ENCODE measurements around the gene CD40. TPM values are rescaled to one million over a fixed set of nuclear protein-coding genes. Genes with fewer than 3 reads are reported as not detected.

CD40 gene
- total and polyA plus RNA-seq, 10 of the 15 experiments (the other 5 are each of a cell fraction or from before 2014, with no cell fraction given), result 40.8 to 193 (median 89.5) TPM

GRCh38 chr20:46158476-46158987, 40.4 kb downstream of the CD40 start:
- WGBS (ENCODE audit: insufficient coverage, insufficient replicate concordance, low lambda C conversion rate, missing lambda C conversion rate), result 9% methylated on average over 5 of the region's 5 CpGs
- Histone ChIP-seq H3K36me3 (ENCODE audit: control insufficient read depth in 2 of 2, insufficient read depth in 2 of 2, low read length in 1 of 2) (no peaks in the 10 kb centered on the region), H3K9me3 (replicated peaks; ENCODE audit: control insufficient read depth, insufficient read depth, low read length) (no peaks in the 10 kb centered on the region), H3K4me1 (ENCODE audit: control insufficient read depth, insufficient read depth, low read length) (no peaks in the 10 kb centered on the region), H3K79me2 (ENCODE audit: control insufficient read depth, insufficient read depth, low read length) (no peaks in the 10 kb centered on the region), H4K20me1 (ENCODE audit: control insufficient read depth, insufficient read depth) (no peaks in the 10 kb centered on the region), H3K9ac (ENCODE audit: control insufficient read depth, insufficient read depth, low read length) (no peak overlapping the region), H3K4me3 (no peak overlapping the region), H2AFZ (ENCODE audit: control insufficient read depth, low read depth, low read length) (no peak overlapping the region), H3K27ac (ENCODE audit: control insufficient read depth, insufficient read depth) (no peak overlapping the region), H3K27me3 (replicated peaks in 1 of 2; ENCODE audit: control insufficient read depth in 2 of 2, insufficient read depth in 2 of 2, low read length in 1 of 2) (peaks cover 0 to 1% of the 10 kb centered on the region in 2 experiments; a peak in 3 of 4 replicates), H3K4me2 (ENCODE audit: control insufficient read depth, insufficient read depth) (no peak overlapping the region)
- DNase-seq (ENCODE audit: low read depth, low spot score), result no peak
- POLR2A ChIA-PET, result interaction anchor here (0.5 kb wide), 1 partner anchor 223 kb away, joined by 3 read pairs; no protein-coding TSS in a partner anchor
- TF ChIP-seq MEF2A (IDR thresholded peaks at IDR 0.05; ENCODE audit: insufficient read depth, low read depth, low read length), result no peak
- no peak for TF ChIP-seq ZNF274 (IDR thresholded peaks at IDR 0.05; ENCODE audit: insufficient read depth, insufficient read length)
- no peak for TF ChIP-seq SIN3A (IDR thresholded peaks at IDR 0.05; ENCODE audit: low read depth, low read length)
- TF ChIP-seq CHD1 (IDR thresholded peaks at IDR 0.05; ENCODE audit: low read depth, low read length), result no peak
- in situ Hi-C loops (cut with MboI), result no loop called here
- intact Hi-C loops (cut with micrococcal nuclease; ENCODE audit: unreplicated experiment), result no loop called here
- no TSS peak for BruUV-seq (replicated peaks)
- SMC1A ChIA-PET (ENCODE audit: uncharacterized antibody, unreplicated experiment), result no interaction called here
- CTCF ChIA-PET, result interaction anchor here (1.3 to 1.8 kb wide), 2 partner anchors 17 to 30 kb away, joined by 3 to 6 read pairs; no protein-coding TSS in a partner anchor
- RAD21 ChIA-PET (ENCODE audit: unreplicated experiment), result no interaction called here
- no peak for ATAC-seq
- no peak for FAIRE-seq

GRCh38 chr20:46159101-46159897, 41.2 kb downstream of the CD40 start:
- Histone ChIP-seq H4K20me1 (ENCODE audit: control insufficient read depth, insufficient read depth) (no peaks in the 10 kb centered on the region), H3K9me3 (replicated peaks; ENCODE audit: control insufficient read depth, insufficient read depth, low read length) (no peaks in the 10 kb centered on the region), H3K4me3 (no peak overlapping the region), H3K27me3 (replicated peaks in 1 of 2; ENCODE audit: control insufficient read depth in 2 of 2, insufficient read depth in 2 of 2, low read length in 1 of 2) (peaks cover 0 to 1% of the 10 kb centered on the region in 2 experiments; a peak in 3 of 4 replicates), H3K36me3 (ENCODE audit: control insufficient read depth in 2 of 2, insufficient read depth in 2 of 2, low read length in 1 of 2) (no peaks in the 10 kb centered on the region), H3K4me2 (ENCODE audit: control insufficient read depth, insufficient read depth) (no peak overlapping the region), H3K27ac (ENCODE audit: control insufficient read depth, insufficient read depth) (no peak overlapping the region), H3K4me1 (ENCODE audit: control insufficient read depth, insufficient read depth, low read length) (no peaks in the 10 kb centered on the region), H3K79me2 (ENCODE audit: control insufficient read depth, insufficient read depth, low read length) (no peaks in the 10 kb centered on the region), H2AFZ (ENCODE audit: control insufficient read depth, low read depth, low read length) (no peak overlapping the region), H3K9ac (ENCODE audit: control insufficient read depth, insufficient read depth, low read length) (no peak overlapping the region)
- no peak for DNase-seq (ENCODE audit: low read depth, low spot score)
- WGBS (ENCODE audit: insufficient coverage, insufficient replicate concordance, low lambda C conversion rate, missing lambda C conversion rate), result 19% methylated on average over 7 of the region's 7 CpGs
- ChIA-PET RAD21 (ENCODE audit: unreplicated experiment) (no interaction called here), POLR2A (no interaction called here), CTCF (interaction anchor here (1.2 kb wide), 1 partner anchor 15 kb away, joined by 4 read pairs; no protein-coding TSS in a partner anchor), SMC1A (ENCODE audit: uncharacterized antibody, unreplicated experiment) (no interaction called here)
- intact Hi-C loops (cut with micrococcal nuclease; ENCODE audit: unreplicated experiment), result no loop called here
- ATAC-seq, result peak; percentile 87
- in situ Hi-C loops (cut with MboI), result no loop called here
- FAIRE-seq, result peak; percentile 18
- peak; percentile 83 for TF ChIP-seq ZBTB40 (IDR thresholded peaks at IDR 0.05; ENCODE audit: borderline replicate concordance)
- no peak for TF ChIP-seq POU2F2 (IDR thresholded peaks at IDR 0.05; ENCODE audit: borderline replicate concordance, low read depth, low read length)
- TF ChIP-seq PKNOX1 (IDR thresholded peaks at IDR 0.05), result 0 out of 2 replicates have a peak, but pooled peaks have one; percentile 11
- 0 out of 2 replicates have a peak, but pooled peaks have one; percentile 8 for TF ChIP-seq RUNX3 (IDR thresholded peaks at IDR 0.05; ENCODE audit: low read length)
- no TSS peak for BruUV-seq (replicated peaks)

Measured in GM12878 (cell line).